ENCODE results near the gene DBH.

The DBH gene

DNA sequence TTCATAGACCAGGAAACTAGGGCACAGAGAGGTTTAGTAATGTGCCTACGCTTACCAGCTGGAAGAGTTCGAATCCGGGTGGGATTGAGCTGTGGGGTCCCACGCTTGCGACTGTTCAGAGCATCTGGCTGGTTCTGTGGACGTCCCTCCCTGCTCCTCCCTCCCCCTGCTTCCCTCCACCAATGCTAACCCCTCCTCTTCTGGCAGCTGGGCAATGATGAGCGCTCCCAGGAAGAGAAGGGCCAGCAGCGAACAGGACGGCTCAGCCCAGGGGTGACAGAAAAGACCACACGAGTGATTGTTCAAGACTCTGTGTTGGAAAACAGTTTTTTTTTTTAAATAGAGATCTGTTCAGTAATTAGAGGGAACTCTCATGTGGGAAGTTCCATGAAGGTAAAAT, 33.9 kb upstream of the DBH start:
- Mint-ChIP-seq H3K4me3 (no peak overlapping the region), H3K4me1 (no peaks in the 10 kb centered on the region), H3K27me3 (ENCODE audit: low read depth) (peaks cover 35% of the 10 kb centered on the region), H3K9me3 (peaks cover 5% of the 10 kb centered on the region), H3K36me3 (ENCODE audit: low read depth) (peaks cover 2% of the 10 kb centered on the region), H3K27ac (no peak overlapping the region)
- TF ChIP-seq, protein P1, sequence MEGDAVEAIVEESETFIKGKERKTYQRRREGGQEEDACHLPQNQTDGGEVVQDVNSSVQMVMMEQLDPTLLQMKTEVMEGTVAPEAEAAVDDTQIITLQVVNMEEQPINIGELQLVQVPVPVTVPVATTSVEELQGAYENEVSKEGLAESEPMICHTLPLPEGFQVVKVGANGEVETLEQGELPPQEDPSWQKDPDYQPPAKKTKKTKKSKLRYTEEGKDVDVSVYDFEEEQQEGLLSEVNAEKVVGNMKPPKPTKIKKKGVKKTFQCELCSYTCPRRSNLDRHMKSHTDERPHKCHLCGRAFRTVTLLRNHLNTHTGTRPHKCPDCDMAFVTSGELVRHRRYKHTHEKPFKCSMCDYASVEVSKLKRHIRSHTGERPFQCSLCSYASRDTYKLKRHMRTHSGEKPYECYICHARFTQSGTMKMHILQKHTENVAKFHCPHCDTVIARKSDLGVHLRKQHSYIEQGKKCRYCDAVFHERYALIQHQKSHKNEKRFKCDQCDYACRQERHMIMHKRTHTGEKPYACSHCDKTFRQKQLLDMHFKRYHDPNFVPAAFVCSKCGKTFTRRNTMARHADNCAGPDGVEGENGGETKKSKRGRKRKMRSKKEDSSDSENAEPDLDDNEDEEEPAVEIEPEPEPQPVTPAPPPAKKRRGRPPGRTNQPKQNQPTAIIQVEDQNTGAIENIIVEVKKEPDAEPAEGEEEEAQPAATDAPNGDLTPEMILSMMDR (IDR thresholded peaks at IDR 0.05; ENCODE audit: unreplicated experiment in 3 of 3), result no peak

DNA sequence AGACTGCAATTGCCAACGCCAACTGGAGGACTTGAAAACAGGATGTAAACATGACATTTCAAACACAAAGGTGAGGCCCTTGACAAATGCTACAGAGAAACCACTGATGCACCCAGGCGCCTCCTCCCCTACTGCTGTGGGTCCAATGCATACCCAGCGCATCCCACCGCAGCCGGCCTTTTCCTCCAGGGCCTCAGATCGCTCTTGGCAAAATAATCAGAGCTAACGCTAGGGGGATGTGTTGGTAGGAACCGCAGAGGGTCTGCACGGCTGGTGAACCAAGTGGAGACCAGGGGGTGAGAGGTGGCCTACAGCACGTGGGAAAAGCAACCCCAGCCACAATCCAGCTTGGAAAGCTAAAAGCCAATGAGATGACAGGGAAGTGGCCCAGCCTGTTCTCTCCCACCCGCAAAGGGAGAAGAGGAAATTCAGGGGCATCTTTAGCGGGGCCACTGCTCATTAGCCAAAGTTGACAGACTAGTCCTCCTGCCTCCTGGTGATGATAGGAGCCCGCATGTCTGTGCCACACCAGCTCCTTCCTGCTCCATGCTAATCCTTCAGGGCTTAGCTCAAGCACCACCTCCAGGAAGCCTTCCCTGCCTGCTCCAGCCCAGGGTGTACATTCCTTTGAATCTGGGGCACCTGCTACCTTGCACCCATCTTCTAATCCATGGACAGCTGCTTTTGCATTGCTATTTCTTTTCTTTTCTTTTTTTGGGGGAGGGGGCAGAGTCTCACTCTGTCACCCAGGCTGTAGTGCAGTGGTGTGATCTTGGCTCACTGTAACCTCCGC, 32.8 kb upstream of the DBH start:
- H3K27me3 Mint-ChIP-seq (ENCODE audit: low read depth), result peaks cover 46% of the 10 kb centered on the region
- TF ChIP-seq, protein P1 (IDR thresholded peaks at IDR 0.05; ENCODE audit: unreplicated experiment in 3 of 3), result peak in 2 of 3 experiments; percentile 25
- H3K27ac Mint-ChIP-seq, result no peak overlapping the region
- H3K4me3 Mint-ChIP-seq, result no peak overlapping the region
- H3K4me1 Mint-ChIP-seq, result no peaks in the 10 kb centered on the region
- H3K36me3 Mint-ChIP-seq (ENCODE audit: low read depth), result no peaks in the 10 kb centered on the region
- H3K9me3 Mint-ChIP-seq, result no peaks in the 10 kb centered on the region

GRCh38 chr9:133604214-133604613, 31.9 kb upstream of the DBH start:
- Mint-ChIP-seq H3K27me3 (ENCODE audit: low read depth) (peaks cover 50% of the 10 kb centered on the region), H3K27ac (no peak overlapping the region), H3K9me3 (no peaks in the 10 kb centered on the region), H3K4me3 (no peak overlapping the region), H3K4me1 (no peaks in the 10 kb centered on the region), H3K36me3 (ENCODE audit: low read depth) (no peaks in the 10 kb centered on the region)
- TF ChIP-seq, protein P1 (IDR thresholded peaks at IDR 0.05; ENCODE audit: unreplicated experiment in 3 of 3), result no peak

DNA sequence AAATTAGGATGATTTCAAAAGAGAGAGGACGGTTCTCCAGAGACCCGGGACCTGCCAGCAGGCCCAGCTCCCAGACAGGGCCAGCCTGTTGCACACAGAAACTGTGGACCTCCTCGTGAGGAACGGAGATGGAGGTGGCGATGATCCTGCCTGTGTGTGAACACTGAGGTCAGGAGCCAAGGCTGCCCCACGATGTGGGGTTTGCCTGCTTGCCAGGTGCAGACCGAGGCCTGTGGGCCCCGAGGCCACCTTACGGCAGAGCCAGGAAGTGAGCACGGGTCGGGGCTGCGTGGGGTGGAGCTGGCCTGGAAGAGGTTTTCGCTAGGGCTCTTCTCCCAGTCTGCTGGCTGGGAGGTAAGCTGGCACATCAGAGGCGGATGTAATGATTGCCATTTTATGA, 31.3 kb upstream of the DBH start:
- TF ChIP-seq, protein P1 (IDR thresholded peaks at IDR 0.05; ENCODE audit: unreplicated experiment in 3 of 3), result no peak
- Mint-ChIP-seq H3K4me3 (no peak overlapping the region), H3K27ac (no peak overlapping the region), H3K9me3 (no peaks in the 10 kb centered on the region), H3K27me3 (ENCODE audit: low read depth) (peaks cover 56% of the 10 kb centered on the region), H3K36me3 (ENCODE audit: low read depth) (no peaks in the 10 kb centered on the region), H3K4me1 (no peaks in the 10 kb centered on the region)

- TF ChIP-seq, protein P1 (IDR thresholded peaks at IDR 0.05; ENCODE audit: unreplicated experiment in 3 of 3), result no peak
Observed at GRCh38 chr9:133605446-133605845, 30.7 kb upstream of the DBH start.

More at GRCh38 chr9:133605446-133605845, 30.7 kb upstream of the DBH start:
- H3K27ac Mint-ChIP-seq, result no peak overlapping the region
- H3K4me3 Mint-ChIP-seq, result no peak overlapping the region
- H3K4me1 Mint-ChIP-seq, result no peaks in the 10 kb centered on the region
- peaks cover 62% of the 10 kb centered on the region for H3K27me3 Mint-ChIP-seq (ENCODE audit: low read depth)
- H3K9me3 Mint-ChIP-seq, result no peaks in the 10 kb centered on the region
- H3K36me3 Mint-ChIP-seq (ENCODE audit: low read depth), result no peaks in the 10 kb centered on the region

All from nephron (organoid).